ENCODE results near the gene CCDC7.
"Not testable (repeated sequence)": the region's sequence is repeated elsewhere in the genome, so short reads cannot be mapped to it uniquely, and the experiment has no call there.

GRCh38 chr10:32598022-32598421 is 152.1 kb downstream of the CCDC7 start:
- not testable (repeated sequence) for TF ChIP-seq EZH2phosphoT487 (IDR thresholded peaks at IDR 0.05; ENCODE audit: borderline replicate concordance); CTCF (conservative IDR thresholded peaks at IDR 0.05; ENCODE audit: low read length)
